Glomerular visceral epithelial cell (primary cell): Measurements from ENCODE around the gene CADM1.

Experiments used
- DNase-seq: peaks from one replicate; pipeline ENCODE4 v3.0.0-alpha.2; 2016; ENCODE audit errors: extremely low spot score

Gene CADM1

DNA sequence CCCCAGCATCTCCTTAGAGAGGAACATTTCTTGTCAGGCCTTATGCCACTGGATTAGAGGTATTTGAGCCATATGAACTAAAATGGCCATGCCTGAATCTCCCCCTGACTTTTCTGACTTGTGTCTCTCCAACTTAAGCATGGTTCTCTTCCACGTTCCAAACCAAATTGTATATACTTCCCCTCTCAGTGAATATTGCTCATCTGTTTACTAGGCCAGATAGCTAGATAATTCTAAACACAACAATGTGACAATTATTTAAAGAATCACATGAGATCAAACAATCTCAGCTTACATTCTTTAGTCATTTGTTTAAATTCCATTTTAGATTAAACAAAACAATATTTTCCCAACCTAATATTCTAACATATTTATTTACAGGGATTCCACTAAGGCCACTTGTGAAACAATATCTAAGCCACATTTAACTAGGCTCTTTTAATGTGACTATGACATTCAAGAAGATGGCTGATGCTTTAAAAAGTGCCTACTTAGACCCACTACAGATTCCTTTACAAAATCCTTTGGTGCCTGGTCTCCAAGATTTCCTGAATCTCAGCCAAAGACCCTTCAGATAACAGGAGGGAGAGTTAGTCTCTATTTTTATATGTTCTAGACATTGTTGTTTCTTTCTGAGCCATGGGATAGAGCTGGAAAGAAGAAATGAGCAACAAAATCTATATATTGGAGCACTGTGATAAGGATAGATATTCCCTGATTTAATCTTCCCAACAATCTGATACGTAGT, 105.7 kb downstream of the CADM1 start:
- no peak for DNase-seq

- DNase-seq, result no peak
Observed at GRCh38 chr11:115396533-115396932, 107.7 kb downstream of the CADM1 start.

DNA sequence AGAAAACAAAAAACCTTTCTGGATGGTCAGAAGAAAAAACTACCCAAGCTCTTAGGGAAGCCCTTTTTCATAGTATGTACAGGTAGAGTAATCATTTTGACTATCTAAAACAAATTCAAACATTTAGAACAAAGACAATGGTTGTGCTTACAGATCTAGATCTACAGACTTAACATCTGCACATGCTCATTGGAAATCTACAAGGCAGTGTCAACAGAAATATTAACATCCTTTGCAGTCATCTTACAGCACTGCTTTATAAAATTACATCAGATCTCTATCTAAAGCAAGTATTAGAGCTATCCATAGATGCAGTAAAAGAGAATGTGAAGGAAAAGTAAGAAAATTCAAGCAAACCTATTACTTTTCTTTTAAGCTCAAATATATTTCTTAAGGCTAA, 110.3 kb downstream of the CADM1 start:
- DNase-seq, result no peak

DNA sequence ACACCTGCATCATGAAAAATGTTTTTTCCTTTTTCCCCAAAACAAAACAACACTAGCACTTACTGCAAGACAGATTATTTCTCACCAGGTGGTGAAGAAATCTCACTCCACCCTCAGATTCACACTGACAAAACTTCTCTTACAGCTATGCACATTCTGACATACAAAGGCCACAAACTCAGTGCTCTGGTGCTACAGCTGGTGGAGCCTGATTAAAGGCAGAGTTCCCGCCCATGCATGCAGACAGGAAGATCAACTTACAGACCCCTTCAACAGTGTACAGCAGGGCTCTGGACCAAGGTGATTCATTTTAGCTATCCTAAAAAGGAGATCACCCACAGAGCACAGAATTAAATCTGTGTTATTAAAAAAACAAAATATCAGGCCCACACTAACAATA, 112.6 kb downstream of the CADM1 start:
- no peak for DNase-seq

DNA sequence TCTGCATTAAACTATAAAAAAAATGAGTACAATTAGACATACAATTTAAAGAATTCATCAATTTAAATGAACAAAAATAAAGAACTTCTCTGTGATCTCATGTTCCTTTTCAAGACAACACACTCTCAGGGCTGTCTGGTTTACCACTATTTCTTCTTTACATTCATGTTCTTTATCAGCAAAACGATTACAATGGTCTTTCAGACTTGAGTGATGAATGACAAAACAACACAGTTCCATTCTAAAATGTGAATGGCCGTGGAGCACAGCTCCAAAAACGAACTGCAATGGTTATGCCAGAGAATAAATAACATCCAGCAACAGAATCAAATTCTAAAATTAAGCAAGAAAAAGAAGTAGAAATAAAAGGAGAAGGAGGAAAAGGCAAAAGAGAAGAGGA, 113.1 kb downstream of the CADM1 start:
- no peak for DNase-seq

GRCh38 chr11:115390441-115390840, 113.8 kb downstream of the CADM1 start:
- no peak for DNase-seq

GRCh38 chr11:115389790-115390189, 114.4 kb downstream of the CADM1 start:
- no peak for DNase-seq

GRCh38 chr11:115385226-115385625, 119.0 kb downstream of the CADM1 start:
- DNase-seq, result no peak

DNA sequence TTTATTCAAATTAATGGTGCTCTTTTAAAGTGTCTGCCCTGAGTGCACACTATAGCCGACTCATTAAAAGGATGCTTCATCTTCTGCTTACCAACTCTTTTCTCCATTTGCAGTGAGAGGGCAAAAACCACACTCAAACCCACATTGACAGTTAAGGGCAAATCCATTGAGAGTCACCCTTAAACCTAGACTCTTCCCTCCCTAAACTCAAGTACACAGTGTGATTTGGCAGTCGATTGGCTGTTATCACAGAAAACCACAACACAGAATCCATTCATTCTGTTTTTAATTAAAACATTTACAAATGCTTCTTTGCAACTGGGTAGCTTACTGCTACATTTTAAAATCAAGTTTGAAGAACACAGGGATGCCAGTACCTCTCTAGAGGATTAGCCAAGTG, 120.0 kb downstream of the CADM1 start:
- DNase-seq, result no peak

DNA sequence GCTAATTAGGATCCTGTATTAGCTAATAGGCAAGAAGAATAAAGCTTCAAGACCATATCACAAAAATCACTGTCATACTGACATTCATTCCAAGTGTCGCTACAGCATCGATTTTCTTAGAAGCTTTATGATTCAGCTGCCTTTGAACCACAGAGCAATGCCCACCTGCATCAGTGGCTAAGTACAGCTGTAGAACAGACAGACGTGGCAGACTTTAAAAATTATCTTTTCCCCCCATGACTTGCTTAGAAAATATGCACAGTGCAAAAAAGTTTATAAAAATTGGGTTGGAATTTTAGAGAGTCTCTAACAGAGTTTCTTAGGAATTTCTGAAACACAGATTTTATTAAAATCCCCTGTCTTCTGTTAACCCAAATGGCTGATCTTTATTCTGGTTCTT, 120.8 kb downstream of the CADM1 start:
- no peak for DNase-seq

GRCh38 chr11:115379528-115379927, 124.7 kb downstream of the CADM1 start:
- DNase-seq, result no peak

GRCh38 chr11:115378557-115378956, 125.7 kb downstream of the CADM1 start:
- no peak for DNase-seq

GRCh38 chr11:115377882-115378296, 126.3 kb downstream of the CADM1 start:
- DNase-seq, result no peak

DNA sequence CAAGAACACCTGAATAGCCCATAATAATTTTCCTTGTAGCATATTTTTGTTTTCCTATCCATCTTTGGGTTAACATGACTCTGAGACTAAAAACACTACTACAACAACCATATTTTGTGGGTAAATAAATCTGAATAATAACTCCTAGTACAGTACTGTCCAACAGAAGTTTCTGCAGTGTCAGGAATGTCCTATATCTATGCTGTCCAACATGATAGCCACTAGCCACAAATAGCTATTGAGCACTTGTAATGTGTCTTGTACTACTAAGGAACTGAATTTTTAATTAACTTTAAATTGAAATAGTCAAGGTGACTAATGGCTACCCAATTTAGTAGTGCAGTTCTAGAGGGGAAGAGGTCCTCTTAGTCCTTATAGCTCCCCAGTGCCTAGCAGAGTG, 135.6 kb downstream of the CADM1 start:
- no peak for DNase-seq

- no peak for DNase-seq
Observed at GRCh38 chr11:115366826-115367225, 137.4 kb downstream of the CADM1 start.

DNA sequence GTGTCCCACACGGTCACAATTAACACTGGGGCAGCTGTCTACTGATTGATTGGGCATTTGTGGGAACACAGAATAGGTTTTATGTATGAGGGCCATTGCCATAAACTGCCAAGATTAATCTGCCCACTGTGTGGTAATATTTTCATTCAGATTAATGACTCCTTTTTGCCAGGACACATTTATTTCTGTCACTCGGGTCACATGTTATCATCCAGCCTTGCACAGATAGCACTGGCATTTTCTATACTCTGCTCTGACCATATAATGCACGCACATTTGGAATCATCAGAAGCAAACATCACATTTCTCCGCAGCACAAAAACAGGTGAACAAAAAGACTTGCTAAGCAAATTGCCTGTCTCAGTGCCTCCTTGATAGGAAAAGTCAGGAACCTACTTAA, 138.3 kb downstream of the CADM1 start:
- no peak for DNase-seq

DNA sequence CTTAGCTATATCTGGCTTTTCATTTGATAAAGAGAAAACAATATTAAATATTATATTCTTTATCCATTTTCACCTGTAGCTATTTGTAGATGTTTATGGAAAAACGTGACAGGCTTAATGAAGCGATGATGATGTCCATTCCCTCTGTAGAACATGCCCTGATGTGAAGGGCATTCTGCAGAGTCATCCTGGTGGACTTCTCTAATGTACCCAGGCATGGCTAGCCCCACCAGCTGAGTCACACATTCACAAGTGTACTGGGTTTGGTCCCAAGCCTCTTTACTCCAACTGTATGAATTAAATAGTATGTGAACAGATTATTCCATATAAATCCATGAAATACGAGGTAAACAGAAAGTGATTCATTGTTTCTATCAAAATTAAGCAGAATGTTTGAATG, 139.3 kb downstream of the CADM1 start:
- no peak for DNase-seq

DNA sequence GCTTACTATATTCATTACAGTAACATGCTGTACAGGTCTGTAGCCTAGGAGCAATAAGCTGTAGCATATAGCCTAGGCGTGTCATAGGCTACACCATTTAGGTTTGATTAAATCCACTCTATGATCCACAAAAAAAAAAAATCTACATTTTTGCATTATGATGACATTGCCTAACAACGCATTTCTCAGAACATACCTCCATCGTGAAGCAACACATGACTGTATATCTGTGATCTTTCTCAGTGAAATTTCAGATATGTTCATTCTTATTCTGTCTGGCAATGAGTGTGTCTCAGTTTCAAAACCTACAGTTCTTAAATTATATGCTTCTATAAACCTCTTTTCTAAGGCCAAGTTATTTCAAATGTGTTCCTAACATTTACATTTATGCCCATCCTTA, 140.3 kb downstream of the CADM1 start:
- no peak for DNase-seq

DNA sequence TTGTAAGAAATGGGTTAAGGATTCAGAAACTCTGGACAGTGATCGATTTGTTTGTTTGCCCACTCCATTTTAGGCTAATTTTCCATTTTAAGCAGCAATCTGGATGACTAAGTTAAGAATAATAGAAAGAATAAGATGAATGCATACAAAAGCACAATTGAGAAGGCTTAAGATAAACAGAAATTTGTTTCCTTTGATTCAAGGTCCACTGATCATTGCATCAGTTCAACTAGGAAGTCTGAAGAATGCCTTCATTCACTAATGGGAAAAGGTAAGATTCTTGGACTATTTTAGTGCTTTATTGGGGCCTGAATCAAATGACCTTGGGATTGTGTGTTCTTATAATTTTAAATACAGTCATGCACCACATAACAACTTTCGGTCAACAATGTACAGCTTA, 140.8 kb downstream of the CADM1 start:
- DNase-seq, result no peak

- no peak for DNase-seq
Observed at GRCh38 chr11:115362997-115363396, 141.2 kb downstream of the CADM1 start.

DNA sequence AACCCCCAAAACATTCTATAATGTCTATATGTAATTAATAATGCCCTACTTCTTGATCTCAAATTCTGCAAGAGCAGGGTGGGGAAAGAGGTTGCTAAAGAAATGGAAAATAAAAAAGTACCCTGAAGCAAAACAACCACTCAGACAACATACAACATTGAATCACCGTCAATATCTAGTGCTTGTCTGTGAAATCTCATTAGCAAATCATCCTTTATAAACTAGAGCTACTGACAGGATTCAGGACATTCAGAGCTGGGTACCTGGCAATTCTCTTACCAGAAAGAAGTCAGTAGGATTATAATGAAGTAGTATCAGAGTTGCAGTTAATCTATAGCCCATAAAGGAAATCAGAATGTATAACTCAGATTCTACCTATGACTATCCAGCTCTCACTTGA, 143.2 kb downstream of the CADM1 start:
- DNase-seq, result no peak

- peak; percentile 1 for DNase-seq
Observed at GRCh38 chr11:115360186-115360824, 143.9 kb downstream of the CADM1 start.

GRCh38 chr11:115357066-115357465, 147.1 kb downstream of the CADM1 start:
- no peak for DNase-seq
